ENCODE results near the gene MEI1.

The MEI1 gene

DNA sequence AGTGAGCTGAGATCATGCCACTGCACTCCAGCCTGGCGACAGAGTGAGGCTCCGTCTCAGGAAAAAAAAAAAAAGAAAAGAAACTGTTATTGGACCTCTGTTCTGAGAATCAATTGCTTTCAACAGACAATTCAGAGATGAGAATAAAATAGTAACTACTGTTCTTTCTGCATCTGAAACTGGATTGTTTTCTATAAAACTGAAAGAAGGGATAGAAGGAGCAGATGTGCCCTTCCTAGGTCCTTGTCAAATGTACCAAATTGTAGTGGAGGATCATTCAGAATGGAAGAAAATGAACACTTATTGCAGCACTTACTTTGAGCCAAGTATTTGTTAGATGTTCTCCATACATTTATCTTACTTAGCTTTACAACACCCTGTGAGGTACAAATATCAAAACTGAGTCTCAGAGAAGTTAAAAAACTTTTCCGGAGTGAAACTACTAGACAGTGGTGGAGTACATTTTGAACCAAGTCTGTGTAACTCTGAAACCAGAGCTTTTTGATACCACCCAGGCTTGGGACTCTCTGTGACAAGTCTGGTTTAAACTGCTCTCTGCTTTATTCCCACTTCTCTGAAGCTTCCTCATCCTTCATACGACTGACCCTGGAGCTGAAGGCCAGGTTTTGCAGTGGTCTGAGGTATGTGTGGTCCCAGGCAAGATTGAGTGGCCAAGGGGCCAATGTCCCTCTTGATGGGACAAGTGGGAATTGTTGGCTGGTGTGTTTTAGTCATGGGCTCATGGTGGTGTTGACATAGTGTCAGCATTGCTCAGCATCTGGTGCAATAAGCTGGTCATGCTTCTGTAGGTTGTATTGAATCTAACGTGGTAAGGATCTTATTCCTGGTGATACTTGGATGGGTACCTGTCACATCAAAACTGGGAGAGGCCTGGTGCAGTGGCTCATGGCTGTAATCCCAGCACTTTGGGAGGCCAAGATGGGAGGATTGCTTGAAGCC, 53.0 kb downstream of the MEI1 start:
- H3K4me1 ChIP-seq (ENCODE audit: insufficient read depth, poor library complexity, severe bottlenecking): no peaks in the 10 kb centered on the region
- H3K27me3 ChIP-seq (ENCODE audit: insufficient read depth, poor library complexity, severe bottlenecking): no peaks in the 10 kb centered on the region
- TF ChIP-seq CTCF (IDR thresholded peaks at IDR 0.05; ENCODE audit: poor library complexity, severe bottlenecking): no peak
- H3K4me3 ChIP-seq (ENCODE audit: severe bottlenecking): no peak overlapping the region
- H3K9me3 ChIP-seq (ENCODE audit: severe bottlenecking): no peaks in the 10 kb centered on the region
- no peak for ATAC-seq (ENCODE audit: low read depth)
- H3K27ac ChIP-seq (ENCODE audit: poor library complexity, severe bottlenecking): no peak overlapping the region
- no peaks in the 10 kb centered on the region for H3K36me3 ChIP-seq (ENCODE audit: low read depth)
- DNase-seq (ENCODE audit: low spot score): no peak

DNA sequence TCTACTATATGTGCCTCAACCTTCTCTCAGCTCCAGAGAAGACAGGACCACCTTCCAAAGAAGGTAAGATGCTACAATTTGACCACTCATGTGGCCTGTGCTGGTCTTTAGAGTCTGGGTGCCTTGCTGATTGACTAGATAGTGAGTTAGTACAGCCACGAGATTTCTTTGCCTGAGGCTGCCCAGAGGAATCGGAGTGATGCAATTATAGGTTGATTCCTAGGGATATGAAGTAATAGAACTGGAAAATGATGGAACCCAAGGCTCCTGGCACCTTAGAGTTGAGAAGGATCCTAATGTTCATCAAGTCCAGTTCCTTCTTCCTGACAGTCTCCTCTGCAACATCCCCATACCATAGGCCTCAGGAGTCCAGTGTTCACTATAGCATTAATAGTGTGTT, 54.7 kb downstream of the MEI1 start:
- H3K4me3 ChIP-seq (ENCODE audit: severe bottlenecking): no peak overlapping the region
- DNase-seq (ENCODE audit: low spot score) (no peak), ATAC-seq (ENCODE audit: low read depth) (no peak)
- H3K36me3 ChIP-seq (ENCODE audit: low read depth): no peaks in the 10 kb centered on the region
- no peak overlapping the region for H3K27ac ChIP-seq (ENCODE audit: poor library complexity, severe bottlenecking)
- no peaks in the 10 kb centered on the region for H3K27me3 ChIP-seq (ENCODE audit: insufficient read depth, poor library complexity, severe bottlenecking)
- H3K4me1 ChIP-seq (ENCODE audit: insufficient read depth, poor library complexity, severe bottlenecking): no peaks in the 10 kb centered on the region
- no peak for TF ChIP-seq CTCF (IDR thresholded peaks at IDR 0.05; ENCODE audit: poor library complexity, severe bottlenecking)
- no peaks in the 10 kb centered on the region for H3K9me3 ChIP-seq (ENCODE audit: severe bottlenecking)

- no peak for DNase-seq (ENCODE audit: low spot score)
- H3K36me3 ChIP-seq (ENCODE audit: low read depth): no peaks in the 10 kb centered on the region
- TF ChIP-seq CTCF (IDR thresholded peaks at IDR 0.05; ENCODE audit: poor library complexity, severe bottlenecking): no peak
- no peaks in the 10 kb centered on the region for H3K9me3 ChIP-seq (ENCODE audit: severe bottlenecking)
- H3K4me1 ChIP-seq (ENCODE audit: insufficient read depth, poor library complexity, severe bottlenecking): no peaks in the 10 kb centered on the region
- ATAC-seq (ENCODE audit: low read depth): no peak
- no peak overlapping the region for H3K4me3 ChIP-seq (ENCODE audit: severe bottlenecking)
- H3K27ac ChIP-seq (ENCODE audit: poor library complexity, severe bottlenecking): no peak overlapping the region
- H3K27me3 ChIP-seq (ENCODE audit: insufficient read depth, poor library complexity, severe bottlenecking): no peaks in the 10 kb centered on the region
These were observed 58.2 kb downstream of the MEI1 start for GRCh38 chr22:41757502-41757901.

DNA sequence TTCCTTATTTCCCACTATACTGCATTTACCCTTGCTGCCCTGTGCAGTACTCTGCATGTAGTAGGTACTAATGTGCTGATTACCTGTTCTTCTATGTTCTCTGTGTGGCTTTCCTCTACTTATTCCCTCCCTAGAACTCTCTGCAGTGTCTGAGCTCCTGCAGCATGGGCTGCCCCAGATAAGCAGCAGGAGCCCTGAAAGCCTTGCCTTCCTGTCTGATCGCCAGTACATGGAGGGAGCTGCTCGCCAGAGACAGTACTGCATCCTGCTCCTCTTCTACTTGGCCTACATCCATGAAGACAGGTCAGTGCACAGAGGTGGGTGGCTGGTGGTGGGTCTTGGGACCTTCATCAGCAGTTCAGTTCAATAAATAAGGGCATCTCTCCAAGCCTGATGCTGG, 58.9 kb downstream of the MEI1 start:
- no peak for TF ChIP-seq CTCF (IDR thresholded peaks at IDR 0.05; ENCODE audit: poor library complexity, severe bottlenecking)
- Histone ChIP-seq H3K9me3 (ENCODE audit: severe bottlenecking) (no peaks in the 10 kb centered on the region), H3K4me1 (ENCODE audit: insufficient read depth, poor library complexity, severe bottlenecking) (no peaks in the 10 kb centered on the region), H3K27me3 (ENCODE audit: insufficient read depth, poor library complexity, severe bottlenecking) (no peaks in the 10 kb centered on the region), H3K4me3 (ENCODE audit: severe bottlenecking) (no peak overlapping the region), H3K27ac (ENCODE audit: poor library complexity, severe bottlenecking) (no peak overlapping the region), H3K36me3 (ENCODE audit: low read depth) (no peaks in the 10 kb centered on the region)
- ATAC-seq (ENCODE audit: low read depth) (no peak), DNase-seq (ENCODE audit: low spot score) (no peak)

Data from RWPE2 (cell line).